ENCODE results near the gene METRN. TPM values are rescaled to one million over a fixed set of nuclear protein-coding genes. Genes with fewer than 3 reads are reported as not detected.
A peak's percentile ranks its signal among the peaks of the same experiment; 100 is the strongest.

Gene METRN
- polyA plus RNA-seq, 2 of the 4 experiments (the other 2 are of a cell fraction): 41.0 to 82.2 TPM

DNA sequence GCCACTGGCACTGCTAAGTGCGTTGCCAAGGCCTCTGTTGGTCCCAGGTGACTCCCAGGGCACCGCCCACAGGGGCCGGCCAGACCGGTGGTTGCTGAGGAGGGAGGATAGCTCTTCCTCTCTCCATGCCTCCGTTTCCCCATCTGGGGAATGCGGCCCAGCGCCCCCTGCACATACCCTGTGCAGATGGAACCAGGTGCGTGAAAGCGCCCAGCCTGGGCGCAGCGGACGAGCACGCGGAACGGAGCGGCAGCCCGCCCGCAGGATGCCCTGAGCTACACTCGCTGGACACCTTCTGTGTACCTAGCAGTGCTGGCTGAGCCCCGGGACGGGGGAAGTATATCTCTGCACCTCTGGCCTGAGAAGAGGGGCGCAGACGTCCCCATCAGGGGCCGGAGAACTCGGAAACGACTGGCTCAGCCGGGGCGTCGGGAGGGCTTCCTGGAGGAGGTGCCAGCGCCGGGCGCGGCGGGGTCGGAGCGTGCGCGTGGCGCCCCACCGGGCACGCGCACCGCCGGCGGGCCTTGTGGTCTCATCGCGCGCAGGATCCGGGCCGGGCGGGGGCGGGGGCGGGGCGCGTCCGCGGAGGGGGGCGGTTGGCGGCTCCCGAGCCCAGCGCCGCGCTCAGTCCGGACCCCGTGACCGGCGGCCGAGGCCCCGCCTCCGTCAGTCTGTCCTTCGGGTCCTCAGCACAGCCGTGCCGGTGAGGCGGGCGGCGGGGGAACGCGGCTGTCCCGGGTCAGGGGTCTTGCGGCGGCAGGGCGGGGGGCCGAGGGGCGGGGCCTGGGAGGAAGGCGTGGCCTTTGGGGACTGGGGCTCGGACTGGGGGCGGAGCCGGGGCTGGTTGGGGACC lies 11.7 kb downstream of the METRN start, which contains the start of the genes CCDC78 and HAGHL:
Gene CCDC78, minus strand, starts transcription at position 6 of the 853 bp plus-strand sequence. CDS start 76 bp downstream, outside the sequence.
Gene HAGHL, plus strand, starts transcription at position 669 of the 853 bp plus-strand sequence. CDS start 404 bp downstream, outside the sequence.
- 26% methylated on average over 28 of the region's 88 CpGs for WGBS (ENCODE audit: missing lambda C conversion rate)
- FAIRE-seq (no peak), DNase-seq (ENCODE audit: low read depth in 1 of 2, low spot score in 1 of 2) (no peak), ATAC-seq (peak; percentile 4 to 12; a peak in 4 of 6 replicates)
- TF ChIP-seq, protein P1, sequence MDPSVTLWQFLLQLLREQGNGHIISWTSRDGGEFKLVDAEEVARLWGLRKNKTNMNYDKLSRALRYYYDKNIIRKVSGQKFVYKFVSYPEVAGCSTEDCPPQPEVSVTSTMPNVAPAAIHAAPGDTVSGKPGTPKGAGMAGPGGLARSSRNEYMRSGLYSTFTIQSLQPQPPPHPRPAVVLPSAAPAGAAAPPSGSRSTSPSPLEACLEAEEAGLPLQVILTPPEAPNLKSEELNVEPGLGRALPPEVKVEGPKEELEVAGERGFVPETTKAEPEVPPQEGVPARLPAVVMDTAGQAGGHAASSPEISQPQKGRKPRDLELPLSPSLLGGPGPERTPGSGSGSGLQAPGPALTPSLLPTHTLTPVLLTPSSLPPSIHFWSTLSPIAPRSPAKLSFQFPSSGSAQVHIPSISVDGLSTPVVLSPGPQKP (IDR thresholded peaks at IDR 0.05; ENCODE audit: low read depth, low read length): no peak
- TF ChIP-seq NPAS2 (CRISPR knock-in tag; IDR thresholded peaks at IDR 0.05; ENCODE audit: borderline replicate concordance) (no peak), CHD4 (IDR thresholded peaks at IDR 0.05; ENCODE audit: borderline replicate concordance) (no peak), ESRRA (IDR thresholded peaks at IDR 0.05; ENCODE audit: borderline replicate concordance, low read length) (no peak), KDM5A (IDR thresholded peaks at IDR 0.05) (no peak), BCL3 (IDR thresholded peaks at IDR 0.05) (no peak), TFCP2L1 (CRISPR knock-in tag; IDR thresholded peaks at IDR 0.05) (no peak), RNF2 (IDR thresholded peaks at IDR 0.05; ENCODE audit: borderline replicate concordance, low read depth) (peak; percentile 66; the same call in 1 of the 2 replicates), ZFP36 (IDR thresholded peaks at IDR 0.05; ENCODE audit: borderline replicate concordance, partially characterized antibody) (peak; percentile 98), JUN (IDR thresholded peaks at IDR 0.05) (peak in 1 of 2 experiments; percentile 59; a peak in 2 of 5 replicates), TP53 (CRISPR knock-in tag; IDR thresholded peaks at IDR 0.05) (no peak), POLR2AphosphoS2 (conservative IDR thresholded peaks at IDR 0.05; ENCODE audit: low read length) (0 out of 2 replicates have a peak, but pooled peaks have one; percentile 45), EHMT2 (IDR thresholded peaks at IDR 0.05; ENCODE audit: low read depth) (no peak), KDM1A (IDR thresholded peaks at IDR 0.05; ENCODE audit: low read depth) (peak; percentile 63; the same call in 1 of the 2 replicates), MAX (IDR thresholded peaks at IDR 0.05) (no peak), NFE2L2 (conservative IDR thresholded peaks at IDR 0.05; ENCODE audit: low read length) (no peak), PHF8 (IDR thresholded peaks at IDR 0.05; ENCODE audit: borderline replicate concordance, low read depth) (no peak), NR3C1 (IDR thresholded peaks at IDR 0.05) (no peak), SREBF2 (IDR thresholded peaks at IDR 0.05) (no peak), HOXB13 (CRISPR knock-in tag; IDR thresholded peaks at IDR 0.05; ENCODE audit: low read depth) (no peak), CBX8 (IDR thresholded peaks at IDR 0.05) (no peak), MAFK (IDR thresholded peaks at IDR 0.05; ENCODE audit: partially characterized antibody) (no peak), HOXB5 (CRISPR knock-in tag; IDR thresholded peaks at IDR 0.05) (no peak), RAD21 (conservative IDR thresholded peaks at IDR 0.05 in 1 of 2, IDR thresholded peaks at IDR 0.05 in 1 of 2) (no peak), FOSB (CRISPR knock-in tag; IDR thresholded peaks at IDR 0.05) (no peak)
- TF ChIP-seq, protein P2, sequence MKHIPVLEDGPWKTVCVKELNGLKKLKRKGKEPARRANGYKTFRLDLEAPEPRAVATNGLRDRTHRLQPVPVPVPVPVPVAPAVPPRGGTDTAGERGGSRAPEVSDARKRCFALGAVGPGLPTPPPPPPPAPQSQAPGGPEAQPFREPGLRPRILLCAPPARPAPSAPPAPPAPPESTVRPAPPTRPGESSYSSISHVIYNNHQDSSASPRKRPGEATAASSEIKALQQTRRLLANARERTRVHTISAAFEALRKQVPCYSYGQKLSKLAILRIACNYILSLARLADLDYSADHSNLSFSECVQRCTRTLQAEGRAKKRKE (CRISPR knock-in tag; IDR thresholded peaks at IDR 0.05; ENCODE audit: low read depth): no peak
- TF ChIP-seq, protein P3, sequence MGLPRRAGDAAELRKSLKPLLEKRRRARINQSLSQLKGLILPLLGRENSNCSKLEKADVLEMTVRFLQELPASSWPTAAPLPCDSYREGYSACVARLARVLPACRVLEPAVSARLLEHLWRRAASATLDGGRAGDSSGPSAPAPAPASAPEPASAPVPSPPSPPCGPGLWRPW (IDR thresholded peaks at IDR 0.05): no peak
- TF ChIP-seq, protein P4, sequence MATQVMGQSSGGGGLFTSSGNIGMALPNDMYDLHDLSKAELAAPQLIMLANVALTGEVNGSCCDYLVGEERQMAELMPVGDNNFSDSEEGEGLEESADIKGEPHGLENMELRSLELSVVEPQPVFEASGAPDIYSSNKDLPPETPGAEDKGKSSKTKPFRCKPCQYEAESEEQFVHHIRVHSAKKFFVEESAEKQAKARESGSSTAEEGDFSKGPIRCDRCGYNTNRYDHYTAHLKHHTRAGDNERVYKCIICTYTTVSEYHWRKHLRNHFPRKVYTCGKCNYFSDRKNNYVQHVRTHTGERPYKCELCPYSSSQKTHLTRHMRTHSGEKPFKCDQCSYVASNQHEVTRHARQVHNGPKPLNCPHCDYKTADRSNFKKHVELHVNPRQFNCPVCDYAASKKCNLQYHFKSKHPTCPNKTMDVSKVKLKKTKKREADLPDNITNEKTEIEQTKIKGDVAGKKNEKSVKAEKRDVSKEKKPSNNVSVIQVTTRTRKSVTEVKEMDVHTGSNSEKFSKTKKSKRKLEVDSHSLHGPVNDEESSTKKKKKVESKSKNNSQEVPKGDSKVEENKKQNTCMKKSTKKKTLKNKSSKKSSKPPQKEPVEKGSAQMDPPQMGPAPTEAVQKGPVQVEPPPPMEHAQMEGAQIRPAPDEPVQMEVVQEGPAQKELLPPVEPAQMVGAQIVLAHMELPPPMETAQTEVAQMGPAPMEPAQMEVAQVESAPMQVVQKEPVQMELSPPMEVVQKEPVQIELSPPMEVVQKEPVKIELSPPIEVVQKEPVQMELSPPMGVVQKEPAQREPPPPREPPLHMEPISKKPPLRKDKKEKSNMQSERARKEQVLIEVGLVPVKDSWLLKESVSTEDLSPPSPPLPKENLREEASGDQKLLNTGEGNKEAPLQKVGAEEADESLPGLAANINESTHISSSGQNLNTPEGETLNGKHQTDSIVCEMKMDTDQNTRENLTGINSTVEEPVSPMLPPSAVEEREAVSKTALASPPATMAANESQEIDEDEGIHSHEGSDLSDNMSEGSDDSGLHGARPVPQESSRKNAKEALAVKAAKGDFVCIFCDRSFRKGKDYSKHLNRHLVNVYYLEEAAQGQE (IDR thresholded peaks at IDR 0.05): no peak
- TF ChIP-seq, protein P5, sequence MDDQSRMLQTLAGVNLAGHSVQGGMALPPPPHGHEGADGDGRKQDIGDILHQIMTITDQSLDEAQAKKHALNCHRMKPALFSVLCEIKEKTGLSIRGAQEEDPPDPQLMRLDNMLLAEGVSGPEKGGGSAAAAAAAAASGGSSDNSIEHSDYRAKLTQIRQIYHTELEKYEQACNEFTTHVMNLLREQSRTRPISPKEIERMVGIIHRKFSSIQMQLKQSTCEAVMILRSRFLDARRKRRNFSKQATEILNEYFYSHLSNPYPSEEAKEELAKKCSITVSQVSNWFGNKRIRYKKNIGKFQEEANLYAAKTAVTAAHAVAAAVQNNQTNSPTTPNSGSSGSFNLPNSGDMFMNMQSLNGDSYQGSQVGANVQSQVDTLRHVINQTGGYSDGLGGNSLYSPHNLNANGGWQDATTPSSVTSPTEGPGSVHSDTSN (IDR thresholded peaks at IDR 0.05): peak; percentile 41; the same call in 1 of the 2 replicates
- peaks cover 19% of the 10 kb centered on the region for H3K4me1 ChIP-seq
- H3K9me3 ChIP-seq: no peaks in the 10 kb centered on the region
- peak within 1 kb of the TSS; percentile 100 for H3K4me2 ChIP-seq
- peak within 1 kb of the TSS; percentile 60 for H3K4me3 ChIP-seq
- peak within 1 kb of the TSS; percentile 89 to 91 for H3K27ac ChIP-seq
- ChIA-PET POLR2A (interaction anchor here (1.2 to 4.2 kb wide), 2 partner anchors 11 to 15 kb away, joined by 5 to 23 read pairs; partner anchors contain the start of gene METRN), CTCF (interaction anchor here (0.7 to 28.0 kb wide), 4 partner anchors 6 to 59 kb away, joined by 3 to 656 read pairs (median 336); partner anchors contain the start of genes ANTKMT, CCDC78, CIAO3 and FBXL16)
